Measurements from ENCODE around the gene XRRA1. TPM values are rescaled to one million over a fixed set of nuclear protein-coding genes. Genes with fewer than 3 reads are reported as not detected.
A peak's percentile ranks its signal among the peaks of the same experiment; 100 is the strongest.

Gene XRRA1
- total RNA-seq, 1 donor from 2014 or later, result 11.4 TPM

- no peak overlapping the region for H3K27ac ChIP-seq
- peaks cover 5 to 9% of the 10 kb centered on the region in 2 donors for H3K36me3 ChIP-seq
- intact Hi-C loops (cut with DNase I), result loop anchor here (5.0 kb wide), 1 partner anchor 107 kb away; no protein-coding TSS in a partner anchor
- H3K4me1 ChIP-seq, result no peaks in the 10 kb centered on the region
- TF ChIP-seq CTCF (IDR thresholded peaks at IDR 0.05), result no peak
- no peaks in the 10 kb centered on the region for H3K27me3 ChIP-seq
- H3K9me3 ChIP-seq, result no peaks in the 10 kb centered on the region
- no peak overlapping the region for H3K4me3 ChIP-seq
- no peak for DNase-seq (ENCODE audit: low spot score in 2 of 2)
These were observed 23.6 kb downstream of the XRRA1 start for GRCh38 chr11:74925281-74925680.

- Histone ChIP-seq H3K4me1 (no peaks in the 10 kb centered on the region), H3K27ac (peak overlapping the region in 1 of 2 donors; percentile 17), H3K36me3 (peaks cover 8 to 24% of the 10 kb centered on the region in 2 donors), H3K4me3 (no peak overlapping the region), H3K9me3 (no peaks in the 10 kb centered on the region), H3K27me3 (no peaks in the 10 kb centered on the region)
- TF ChIP-seq CTCF (IDR thresholded peaks at IDR 0.05), result no peak
- intact Hi-C loops (cut with DNase I), result no loop called here
- no peak for DNase-seq (ENCODE audit: low spot score in 2 of 2)
These were observed 25.8 kb downstream of the XRRA1 start for GRCh38 chr11:74923125-74923524.

GRCh38 chr11:74909812-74910211, 39.1 kb downstream of the XRRA1 start:
- no peaks in the 10 kb centered on the region for H3K27me3 ChIP-seq
- H3K36me3 ChIP-seq, result peaks cover 0 to 17% of the 10 kb centered on the region in 2 donors
- no peak for TF ChIP-seq CTCF (IDR thresholded peaks at IDR 0.05)
- no peaks in the 10 kb centered on the region for H3K9me3 ChIP-seq
- H3K4me3 ChIP-seq, result no peak overlapping the region
- peaks cover 0 to 3% of the 10 kb centered on the region in 2 donors for H3K4me1 ChIP-seq
- H3K27ac ChIP-seq, result no peak overlapping the region
- no peak for DNase-seq (ENCODE audit: low spot score in 2 of 2)
- intact Hi-C loops (cut with DNase I), result no loop called here

- TF ChIP-seq CTCF (IDR thresholded peaks at IDR 0.05), result no peak
- intact Hi-C loops (cut with DNase I), result no loop called here
- Histone ChIP-seq H3K27ac (no peak overlapping the region), H3K36me3 (peaks cover 0 to 14% of the 10 kb centered on the region in 2 donors), H3K4me3 (no peak overlapping the region), H3K4me1 (peaks cover 0 to 3% of the 10 kb centered on the region in 2 donors), H3K9me3 (no peaks in the 10 kb centered on the region), H3K27me3 (no peaks in the 10 kb centered on the region)
- no peak for DNase-seq (ENCODE audit: low spot score in 2 of 2)
These were observed 39.5 kb downstream of the XRRA1 start for GRCh38 chr11:74909385-74909784.

- no peak overlapping the region for H3K27ac ChIP-seq
- no peak for TF ChIP-seq CTCF (IDR thresholded peaks at IDR 0.05)
- H3K36me3 ChIP-seq, result peaks cover 0 to 20% of the 10 kb centered on the region in 2 donors
- H3K9me3 ChIP-seq, result peaks cover 6 to 18% of the 10 kb centered on the region in 2 donors
- peaks cover 0 to 3% of the 10 kb centered on the region in 2 donors for H3K4me1 ChIP-seq
- intact Hi-C loops (cut with DNase I), result no loop called here
- no peak for DNase-seq (ENCODE audit: low spot score in 2 of 2)
- H3K4me3 ChIP-seq, result no peak overlapping the region
- no peaks in the 10 kb centered on the region for H3K27me3 ChIP-seq
These were observed 43.6 kb downstream of the XRRA1 start for GRCh38 chr11:74905326-74905725.

- TF ChIP-seq CTCF (IDR thresholded peaks at IDR 0.05), result no peak
- no peak overlapping the region for H3K27ac ChIP-seq
- intact Hi-C loops (cut with DNase I), result no loop called here
- H3K4me3 ChIP-seq, result no peak overlapping the region
- peaks cover 0 to 12% of the 10 kb centered on the region in 2 donors for H3K36me3 ChIP-seq
- no peaks in the 10 kb centered on the region for H3K27me3 ChIP-seq
- H3K4me1 ChIP-seq, result peaks cover 0 to 3% of the 10 kb centered on the region in 2 donors
- peaks cover 13 to 45% of the 10 kb centered on the region in 2 donors for H3K9me3 ChIP-seq
- DNase-seq (ENCODE audit: low spot score in 2 of 2), result no peak
These were observed 46.5 kb downstream of the XRRA1 start for GRCh38 chr11:74902342-74902741.

Measured in ascending aorta (tissue), 2 donors.